AG04449 (cell line): Measurements from ENCODE around the gene MTMR12.
A peak's percentile ranks its signal among the peaks of the same experiment; 100 is the strongest.

Experiments
- CTCF ChIA-PET: fragments of 350-600 bp; formaldehyde crosslinking; extraction: SDS; loops from one replicate; lab custom pipeline; 2021; ENCODE audit warnings: antibody characterized with exemption; lab: Yijun Ruan, JAX
- POLR2A ChIA-PET: fragments of 400-600, 350-600 bp; formaldehyde crosslinking; extraction: SDS; loops from one replicate; lab custom pipeline; 2020; ENCODE audit warnings: antibody characterized with exemption, inconsistent platforms; lab: Yijun Ruan, JAX
- DNase-seq: peaks from one replicate; pipeline ENCODE4 v3.0.0-alpha.2; 2010; ENCODE audit warnings: low read depth, low spot score
- H3K4me3 ChIP-seq: 2 replicates; pipeline ENCODE4 v1.5.1; 2011; ENCODE audit warnings: low read depth, mild to moderate bottlenecking, control low read depth, low read length
- TF ChIP-seq, protein P1 (sequence below): IDR thresholded peaks from one replicate; pipeline ENCODE4 v1.5.1; 2011; ENCODE audit warnings: mild to moderate bottlenecking, moderate library complexity, low read length, control low read depth, inconsistent platforms; ENCODE audit not compliant: insufficient read depth; ENCODE audit errors: missing control alignments

MTMR12 gene

DNA sequence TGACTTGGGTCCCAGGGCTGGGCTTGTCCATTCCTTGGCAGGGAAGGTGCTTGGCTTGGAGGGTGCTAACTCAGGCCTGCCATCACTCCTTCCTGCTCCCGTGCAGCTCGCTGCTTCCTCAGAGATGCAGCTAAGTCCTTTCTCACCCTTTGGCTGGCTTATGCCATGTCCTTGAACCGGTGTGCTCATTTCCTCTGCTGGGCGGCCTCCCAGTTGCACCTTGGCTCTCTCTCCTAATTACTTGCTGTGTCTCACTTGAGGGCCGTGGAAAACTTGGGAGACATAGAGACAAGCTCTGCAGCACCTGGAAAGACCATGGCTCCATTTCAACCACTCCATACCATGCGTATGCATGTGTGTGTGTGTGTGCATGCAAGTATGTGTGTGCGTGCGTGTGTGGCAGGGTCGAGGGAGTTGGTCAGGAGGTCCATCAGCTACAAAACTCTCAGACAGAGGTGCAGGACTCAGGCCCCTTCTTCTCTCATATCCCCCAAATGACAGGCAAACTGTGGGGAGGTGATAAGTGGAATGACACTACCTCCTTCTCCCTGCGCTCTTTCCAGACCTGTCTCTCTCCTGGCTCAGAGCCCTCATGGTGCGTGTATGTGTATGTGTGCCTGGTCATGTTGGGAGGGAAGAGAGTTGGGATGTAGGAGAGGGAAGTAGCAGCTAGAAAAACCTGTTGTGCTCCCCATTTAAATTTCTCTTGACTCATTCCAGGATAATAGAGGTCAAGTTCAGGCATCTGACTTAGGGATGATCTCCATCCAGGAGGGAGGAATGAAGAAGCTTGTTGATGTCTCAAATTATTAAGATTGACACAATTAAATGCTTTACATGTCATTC lies 17.6 kb upstream of the MTMR12 start:
- no peak overlapping the region for H3K4me3 ChIP-seq
- TF ChIP-seq, protein P1, sequence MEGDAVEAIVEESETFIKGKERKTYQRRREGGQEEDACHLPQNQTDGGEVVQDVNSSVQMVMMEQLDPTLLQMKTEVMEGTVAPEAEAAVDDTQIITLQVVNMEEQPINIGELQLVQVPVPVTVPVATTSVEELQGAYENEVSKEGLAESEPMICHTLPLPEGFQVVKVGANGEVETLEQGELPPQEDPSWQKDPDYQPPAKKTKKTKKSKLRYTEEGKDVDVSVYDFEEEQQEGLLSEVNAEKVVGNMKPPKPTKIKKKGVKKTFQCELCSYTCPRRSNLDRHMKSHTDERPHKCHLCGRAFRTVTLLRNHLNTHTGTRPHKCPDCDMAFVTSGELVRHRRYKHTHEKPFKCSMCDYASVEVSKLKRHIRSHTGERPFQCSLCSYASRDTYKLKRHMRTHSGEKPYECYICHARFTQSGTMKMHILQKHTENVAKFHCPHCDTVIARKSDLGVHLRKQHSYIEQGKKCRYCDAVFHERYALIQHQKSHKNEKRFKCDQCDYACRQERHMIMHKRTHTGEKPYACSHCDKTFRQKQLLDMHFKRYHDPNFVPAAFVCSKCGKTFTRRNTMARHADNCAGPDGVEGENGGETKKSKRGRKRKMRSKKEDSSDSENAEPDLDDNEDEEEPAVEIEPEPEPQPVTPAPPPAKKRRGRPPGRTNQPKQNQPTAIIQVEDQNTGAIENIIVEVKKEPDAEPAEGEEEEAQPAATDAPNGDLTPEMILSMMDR: no peak
- DNase-seq: no peak
- ChIA-PET CTCF (interaction anchor here (0.7 to 5.9 kb wide), 33 partner anchors 11 to 505 kb away, joined by 3 to 193 read pairs (median 5); no protein-coding TSS in a partner anchor), POLR2A (no interaction called here)

DNA sequence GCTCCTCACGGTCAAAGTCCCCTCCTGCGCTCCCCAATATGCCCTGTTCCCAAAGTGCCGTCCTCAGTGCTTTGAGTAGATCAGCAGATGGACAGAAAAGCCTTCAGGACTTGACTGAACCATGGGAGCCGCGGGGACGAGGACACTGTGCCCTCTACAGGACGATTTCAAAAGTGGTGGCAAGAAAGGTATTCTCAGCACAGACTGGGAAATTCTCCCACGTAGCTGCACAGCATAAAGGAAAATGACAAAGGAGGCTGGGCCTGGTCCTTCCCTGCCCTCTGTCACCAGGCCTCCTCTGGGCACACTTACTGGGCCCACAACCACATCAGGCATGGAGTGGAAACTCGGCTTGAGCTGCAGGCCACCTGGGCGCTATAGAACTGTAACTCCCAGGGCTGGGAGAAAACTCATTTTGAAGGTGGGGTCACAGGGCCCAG lies 16.7 kb upstream of the MTMR12 start:
- ChIA-PET POLR2A (no interaction called here), CTCF (interaction anchor here (0.6 to 5.9 kb wide), 43 partner anchors 10 to 1089 kb away, joined by 3 to 193 read pairs (median 5); no protein-coding TSS in a partner anchor)
- TF ChIP-seq, protein P1: peak; percentile 75
- no peak for DNase-seq
- no peak overlapping the region for H3K4me3 ChIP-seq

- no peak overlapping the region for H3K4me3 ChIP-seq
- CTCF ChIA-PET: interaction anchor here (1.7 kb wide), 1 partner anchor 95 kb away, joined by 8 read pairs; no protein-coding TSS in a partner anchor
- no peak for DNase-seq
- TF ChIP-seq, protein P1: no peak
- POLR2A ChIA-PET: no interaction called here
Observed at GRCh38 chr5:32326216-32326772, 13.6 kb upstream of the MTMR12 start.

GRCh38 chr5:32325616-32326015 lies 12.9 kb upstream of the MTMR12 start:
- DNase-seq: no peak
- POLR2A ChIA-PET: no interaction called here
- no peak overlapping the region for H3K4me3 ChIP-seq
- TF ChIP-seq, protein P1: no peak
- CTCF ChIA-PET: interaction anchor here (1.3 to 1.7 kb wide), 2 partner anchors 24 to 94 kb away, joined by 3 to 8 read pairs; no protein-coding TSS in a partner anchor

- no peak for DNase-seq
Observed at GRCh38 chr5:32325062-32325461, 12.3 kb upstream of the MTMR12 start.

GRCh38 chr5:32323741-32324140 lies 11.0 kb upstream of the MTMR12 start:
- no peak for DNase-seq
- TF ChIP-seq, protein P1: no peak
- ChIA-PET CTCF (no interaction called here), POLR2A (no interaction called here)
- no peak overlapping the region for H3K4me3 ChIP-seq

More at GRCh38 chr5:32325062-32325461, 12.3 kb upstream of the MTMR12 start:
- CTCF ChIA-PET: interaction anchor here (0.6 to 1.7 kb wide), 3 partner anchors 25 to 93 kb away, joined by 3 to 8 read pairs (median 3); no protein-coding TSS in a partner anchor
- no peak overlapping the region for H3K4me3 ChIP-seq
- POLR2A ChIA-PET: no interaction called here
- TF ChIP-seq, protein P1: no peak
